Esophagus squamous epithelium (tissue), 4 donors: ENCODE results near the gene NEDD4L.

ENCODE experiments used
- CTCF ChIP-seq, 6 experiments: fragments of 450-650 bp in 4 of 6; fragments of 200-600 bp in 2 of 6; sonication (generic) in 2 of 6; IDR thresholded peaks; one replicate each; pipeline ENCODE4 v1.5.1; 2016 to 2019; ENCODE audit warnings: antibody characterized with exemption in 6 of 6, mild to moderate bottlenecking in 4 of 6, moderate library complexity in 4 of 6
- POLR2A ChIP-seq, 4 donors: fragments of 450-650 bp; IDR thresholded peaks; one replicate each; pipeline ENCODE4 v1.6.1; 2017; ENCODE audit warnings: antibody characterized with exemption in 4 of 4, mild to moderate bottlenecking in 4 of 4, moderate library complexity in 3 of 4

- TF ChIP-seq CTCF (IDR thresholded peaks at IDR 0.05) (peak; percentile 77 to 92 (median 84)), POLR2A (IDR thresholded peaks at IDR 0.05) (peak in 1 of 4 donors; percentile 24)
Measured at GRCh38 chr18:58043491-58044369, at the start of gene NEDD4L.
